GM19452 (cell line): ENCODE results near the gene BICRA.
"Not testable (repeated sequence)": the region's sequence is repeated elsewhere in the genome, so short reads cannot be mapped to it uniquely, and the experiment has no call there.

Experiments
- ATAC-seq: cut with Tn5 transposase; IDR thresholded peaks from one replicate; pipeline ENCODE4 v1.9.1; 2021; ENCODE audit not compliant: unreplicated experiment

Gene BICRA

DNA sequence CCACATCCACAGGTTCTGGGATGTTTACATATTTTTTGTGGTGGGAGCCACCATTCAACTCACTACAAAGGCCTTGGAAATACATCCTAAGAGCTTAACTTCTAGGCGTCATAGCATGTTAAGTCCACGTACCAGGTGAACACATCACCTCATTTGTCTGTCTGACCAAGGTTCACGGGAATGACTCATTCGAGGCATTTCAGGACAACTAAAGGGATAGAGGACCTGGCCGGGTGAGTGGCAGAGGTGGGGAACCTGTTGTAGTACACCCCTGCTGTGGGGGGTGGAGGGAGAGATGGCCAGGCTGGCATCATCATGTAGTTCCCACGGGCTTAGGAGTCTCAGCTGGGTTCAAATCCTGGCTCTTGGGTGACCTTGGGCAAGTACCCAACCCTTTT is 51.5 kb downstream of the BICRA start:
- ATAC-seq = no peak

DNA sequence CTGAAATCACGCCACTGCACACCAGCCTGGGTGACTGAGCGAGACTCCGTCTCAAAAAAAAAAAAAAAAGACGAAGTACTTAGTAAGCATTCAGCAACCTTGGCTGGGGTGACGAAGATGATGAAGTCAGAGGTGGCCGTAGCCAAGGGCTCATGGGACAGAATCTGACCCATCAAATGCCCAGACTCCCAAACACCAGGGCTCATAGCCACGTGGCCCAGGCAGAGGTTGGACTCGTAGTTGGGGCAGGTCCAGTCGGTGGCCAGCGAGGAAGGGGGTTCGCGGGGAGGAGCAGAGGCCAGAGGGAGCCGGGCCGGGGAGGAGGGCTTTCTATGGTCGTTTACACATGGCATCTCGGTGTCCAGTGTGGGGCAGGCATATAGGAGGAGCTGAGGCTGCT is 52.2 kb downstream of the BICRA start:
- no peak for ATAC-seq

GRCh38 chr19:47661611-47662010 is 52.7 kb downstream of the BICRA start:
- ATAC-seq = no peak

DNA sequence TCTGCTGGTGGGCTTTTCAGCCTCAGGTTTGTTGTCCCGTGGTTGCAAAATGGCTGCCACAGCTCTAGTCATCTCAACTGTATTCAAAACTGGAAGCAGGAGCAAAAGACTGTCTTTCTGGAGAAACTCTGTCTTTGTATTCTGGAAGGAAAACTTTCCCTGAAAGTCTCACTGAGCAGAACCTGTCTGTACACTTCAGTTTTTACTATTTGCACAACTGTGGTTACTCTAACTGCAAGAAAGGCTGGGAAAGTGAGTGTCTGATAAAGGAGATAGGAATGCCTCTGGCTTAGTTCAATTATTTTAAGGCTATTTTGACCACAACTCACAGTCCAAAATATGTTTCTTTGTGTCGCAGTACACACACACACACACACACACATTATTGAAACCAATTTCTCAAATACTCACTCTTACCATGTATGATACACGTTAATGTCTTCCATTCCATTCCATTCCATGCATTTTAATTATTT is 54.5 kb downstream of the BICRA start:
- ATAC-seq = no peak

DNA sequence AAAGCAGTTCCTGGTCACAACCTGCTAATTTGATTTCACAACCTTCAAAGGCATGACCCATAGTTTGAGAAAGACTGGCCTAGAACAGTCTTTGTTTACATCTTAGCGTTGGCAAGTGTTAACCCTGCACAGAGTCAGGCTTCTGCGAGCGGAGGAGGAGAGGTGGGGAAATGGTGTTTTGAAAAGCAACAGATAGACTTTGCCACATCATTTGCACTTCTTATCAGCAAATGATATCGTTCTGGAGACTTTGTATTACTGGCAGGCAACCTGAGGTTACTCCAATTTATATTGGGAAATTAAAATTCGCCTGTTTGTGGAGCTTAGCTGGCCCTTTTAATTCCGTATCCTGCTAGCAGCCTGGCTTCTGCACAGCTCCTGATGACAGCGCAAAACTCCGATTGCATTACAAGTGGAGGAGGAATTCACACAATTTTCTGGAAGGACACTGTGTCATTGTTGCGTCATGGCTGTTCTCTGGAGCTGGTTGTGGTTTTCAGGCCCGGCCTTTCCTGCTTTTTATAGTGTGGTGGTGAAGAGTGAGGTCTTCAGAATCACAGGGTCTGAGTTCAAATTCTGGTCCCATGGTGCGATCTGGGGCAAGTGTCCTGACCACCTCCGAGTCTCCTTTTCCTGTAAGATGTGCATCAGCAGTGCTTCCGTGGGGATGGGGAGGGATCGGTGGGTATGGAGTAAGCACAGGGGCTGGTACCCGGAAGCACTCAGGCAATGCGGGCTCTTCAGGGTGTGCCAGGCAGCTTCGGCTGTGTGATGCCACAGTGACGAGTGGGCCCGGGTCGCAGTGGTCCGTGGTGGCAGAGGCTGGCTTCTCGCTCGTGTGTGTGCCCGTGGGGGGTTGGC is 55.2 kb downstream of the BICRA start:
- ATAC-seq = no peak

DNA sequence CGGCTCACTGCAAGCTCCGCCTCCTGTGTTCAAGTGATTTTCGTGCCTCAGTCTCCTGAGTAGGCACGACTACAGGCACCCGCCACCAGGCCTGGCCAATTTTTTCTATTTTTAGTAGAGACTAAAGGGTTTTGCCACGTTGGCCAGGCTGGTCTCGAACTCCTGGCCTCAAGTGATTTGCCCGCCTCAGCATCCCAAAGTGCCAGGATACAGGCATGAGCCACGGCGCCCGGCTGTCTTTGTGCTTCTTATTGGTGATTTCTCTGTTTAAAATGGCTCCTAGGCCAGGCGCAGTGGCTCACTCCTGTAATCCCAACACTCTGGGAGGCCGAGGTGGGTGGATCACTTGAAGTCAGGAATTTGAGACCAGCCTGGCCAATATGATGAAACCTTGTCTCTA is 59.6 kb downstream of the BICRA start:
- not testable (repeated sequence) for ATAC-seq

DNA sequence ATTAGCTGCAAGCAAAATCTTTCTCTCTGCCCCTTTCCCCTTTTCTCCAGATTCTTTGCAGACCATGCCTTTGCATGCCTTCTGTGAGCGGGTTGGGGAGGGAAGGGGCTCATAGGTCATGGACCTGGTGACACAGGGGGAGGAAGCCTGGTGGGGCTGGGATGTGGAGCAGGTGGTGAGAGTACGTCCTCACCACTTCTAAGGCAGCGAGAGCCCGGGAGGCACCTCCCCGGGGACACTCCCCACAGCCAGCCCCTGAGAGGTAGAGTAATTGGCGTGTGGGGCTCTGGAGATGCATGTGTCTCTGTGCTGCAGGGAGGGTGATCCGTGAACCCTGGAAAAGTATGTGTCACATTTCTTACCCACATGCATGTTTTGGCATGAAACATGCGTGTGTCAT is 61.8 kb downstream of the BICRA start:
- no peak for ATAC-seq

DNA sequence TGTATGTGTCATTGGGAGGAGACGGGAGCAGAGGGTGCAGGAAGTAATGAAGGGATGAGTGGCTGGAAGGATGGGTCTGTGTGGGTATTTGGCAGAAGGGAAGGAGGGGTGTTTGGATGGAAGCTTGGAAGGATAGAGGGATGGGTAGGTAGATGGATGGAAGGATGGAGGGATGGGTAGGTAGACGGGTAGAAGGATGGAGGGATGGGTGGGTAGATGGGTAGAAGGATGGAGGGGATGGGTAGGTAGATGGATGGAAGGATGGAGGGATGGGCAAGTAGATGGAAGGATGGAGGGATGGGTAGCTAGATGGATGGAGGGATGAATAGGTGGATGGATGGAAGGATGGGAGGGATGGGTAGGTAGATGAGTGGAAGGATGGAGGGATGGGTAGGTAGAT is 62.6 kb downstream of the BICRA start:
- ATAC-seq = no peak

DNA sequence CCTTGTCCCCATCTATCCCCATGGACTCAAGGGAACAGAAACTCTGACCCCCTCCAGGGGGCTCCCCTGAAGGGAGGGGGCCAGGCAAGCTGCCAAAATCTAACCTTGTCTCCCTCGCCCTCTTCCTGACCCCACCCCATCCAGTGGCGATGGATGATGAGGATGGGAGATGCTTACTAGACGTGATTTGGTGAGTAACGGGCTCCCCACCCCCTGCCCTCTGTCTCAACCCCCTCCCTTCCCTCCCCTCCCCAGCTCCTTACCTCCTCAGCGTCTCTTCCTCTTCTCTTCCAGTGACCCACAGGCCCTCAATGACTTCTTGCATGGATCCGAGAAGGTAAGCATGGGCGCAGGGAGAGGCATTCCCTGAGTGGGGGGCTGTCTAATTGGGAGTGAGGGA is 64.5 kb downstream of the BICRA start:
- no peak for ATAC-seq

DNA sequence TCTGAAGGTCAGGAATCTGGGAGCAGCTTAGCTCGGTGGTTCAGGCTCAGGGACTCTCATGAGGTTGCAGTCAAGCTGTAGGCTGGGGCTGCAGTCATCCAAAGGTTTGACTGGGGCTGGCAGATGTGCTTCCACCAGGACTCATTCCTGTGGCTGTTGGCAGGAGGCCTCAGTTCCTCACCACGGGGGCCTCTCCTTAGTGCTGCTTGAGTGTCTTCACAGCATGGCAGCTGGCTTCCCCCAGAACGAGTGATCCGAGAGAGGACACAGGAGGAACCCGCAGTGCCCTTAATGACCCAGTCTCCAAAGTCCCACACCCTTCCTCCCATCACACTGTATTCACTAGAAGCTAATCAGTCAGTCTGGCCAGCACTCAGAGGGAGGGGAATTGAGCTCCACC is 65.6 kb downstream of the BICRA start:
- no peak for ATAC-seq

DNA sequence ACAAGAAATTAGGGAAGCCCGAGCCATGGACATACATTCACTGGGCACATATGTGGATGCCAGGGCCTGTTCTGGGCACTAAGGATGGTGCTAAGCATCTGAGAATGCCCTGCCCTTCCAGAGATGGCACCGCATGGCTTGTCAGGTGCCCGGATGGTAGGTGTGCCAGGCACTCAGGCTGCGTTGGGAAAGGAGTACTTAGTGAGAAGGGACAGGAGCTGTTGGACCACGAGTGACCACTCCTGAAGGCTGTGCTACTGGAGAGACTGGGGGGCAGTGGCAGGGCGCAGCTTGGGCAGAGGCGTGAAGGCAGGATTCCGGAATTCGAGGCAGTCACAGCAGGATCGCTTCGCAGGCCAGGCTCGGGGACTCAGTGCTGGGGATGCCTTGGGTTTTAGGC is 66.3 kb downstream of the BICRA start:
- ATAC-seq = no peak

- no peak for ATAC-seq
These were observed 66.9 kb downstream of the BICRA start for GRCh38 chr19:47675859-47676258.

- ATAC-seq = no peak
These were observed 67.9 kb downstream of the BICRA start for GRCh38 chr19:47676811-47677210.

DNA sequence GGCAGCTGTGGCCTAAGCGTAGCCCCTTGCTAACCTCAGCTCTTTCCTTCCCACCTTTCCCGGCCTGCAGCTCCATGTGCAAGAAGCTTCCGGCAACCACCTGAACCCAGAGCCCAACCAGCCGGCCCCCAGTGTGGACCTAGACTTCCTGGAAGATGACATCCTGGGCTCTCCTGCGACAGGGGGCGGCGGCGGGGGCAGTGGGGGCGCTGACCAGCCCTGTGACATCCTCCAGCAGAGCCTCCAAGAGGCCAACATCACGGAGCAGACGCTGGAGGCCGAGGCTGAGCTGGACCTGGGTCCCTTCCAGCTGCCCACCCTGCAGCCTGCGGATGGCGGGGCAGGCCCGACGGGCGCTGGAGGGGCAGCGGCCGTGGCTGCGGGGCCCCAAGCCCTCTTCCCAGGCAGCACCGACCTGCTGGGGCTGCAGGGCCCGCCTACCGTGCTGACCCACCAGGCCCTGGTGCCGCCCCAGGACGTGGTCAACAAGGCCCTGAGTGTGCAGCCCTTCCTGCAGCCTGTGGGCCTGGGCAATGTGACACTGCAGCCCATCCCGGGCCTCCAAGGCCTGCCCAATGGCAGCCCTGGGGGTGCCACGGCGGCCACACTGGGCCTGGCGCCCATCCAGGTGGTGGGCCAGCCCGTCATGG is 70.4 kb downstream of the BICRA start:
- no peak for ATAC-seq

DNA sequence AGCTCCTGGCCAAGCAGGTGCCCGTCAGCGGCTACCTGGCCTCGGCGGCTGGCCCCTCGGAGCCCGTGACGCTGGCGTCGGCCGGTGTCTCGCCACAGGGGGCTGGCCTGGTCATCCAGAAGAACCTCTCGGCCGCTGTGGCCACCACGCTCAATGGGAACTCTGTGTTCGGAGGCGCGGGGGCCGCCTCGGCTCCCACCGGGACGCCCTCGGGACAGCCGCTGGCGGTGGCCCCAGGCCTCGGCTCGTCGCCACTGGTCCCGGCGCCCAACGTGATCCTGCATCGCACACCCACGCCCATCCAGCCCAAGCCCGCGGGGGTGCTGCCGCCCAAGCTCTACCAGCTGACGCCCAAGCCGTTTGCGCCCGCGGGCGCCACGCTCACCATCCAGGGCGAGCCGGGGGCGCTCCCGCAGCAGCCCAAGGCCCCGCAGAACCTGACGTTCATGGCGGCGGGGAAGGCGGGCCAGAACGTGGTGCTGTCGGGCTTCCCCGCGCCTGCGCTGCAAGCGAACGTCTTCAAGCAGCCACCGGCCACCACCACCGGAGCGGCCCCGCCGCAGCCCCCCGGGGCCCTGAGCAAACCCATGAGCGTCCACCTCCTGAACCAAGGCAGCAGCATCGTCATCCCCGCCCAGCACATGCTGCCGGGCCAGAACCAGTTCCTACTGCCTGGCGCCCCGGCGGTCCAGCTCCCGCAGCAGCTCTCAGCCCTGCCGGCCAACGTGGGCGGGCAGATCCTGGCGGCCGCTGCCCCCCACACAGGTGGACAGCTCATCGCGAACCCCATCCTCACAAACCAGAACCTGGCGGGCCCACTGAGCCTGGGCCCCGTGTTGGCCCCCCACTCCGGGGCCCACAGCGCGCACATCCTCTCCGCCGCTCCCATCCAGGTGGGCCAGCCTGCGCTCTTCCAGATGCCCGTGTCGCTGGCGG is 71.3 kb downstream of the BICRA start:
- ATAC-seq = no peak

GRCh38 chr19:47680858-47681332 is 72.0 kb downstream of the BICRA start:
- no peak for ATAC-seq

- no peak for ATAC-seq
These were observed 72.5 kb downstream of the BICRA start for GRCh38 chr19:47681388-47681787.

GRCh38 chr19:47681936-47682335 is 73.0 kb downstream of the BICRA start:
- no peak for ATAC-seq

GRCh38 chr19:47682939-47683338 is 74.0 kb downstream of the BICRA start:
- no peak for ATAC-seq

GRCh38 chr19:47686679-47687450 is 77.9 kb downstream of the BICRA start:
- ATAC-seq = no peak
